ENCODE data around the gene SLC39A11. TPM values are rescaled to one million over a fixed set of nuclear protein-coding genes. Genes with fewer than 3 reads are reported as not detected.

Gene SLC39A11
- total RNA-seq, 1 experiment from 2014 or later = 57.1 TPM

GRCh38 chr17:72598695-72599094 is 493.8 kb downstream of the SLC39A11 start:
- H3K36me3 ChIP-seq (ENCODE audit: low read depth) = no peaks in the 10 kb centered on the region
- H3K4me3 ChIP-seq = no peak overlapping the region
- DNase-seq = no peak
- H3K9me2 ChIP-seq (ENCODE audit: insufficient read depth) = no peaks in the 10 kb centered on the region
- ChIA-PET CTCF (no interaction called here), POLR2A (ENCODE audit: unreplicated experiment) (interaction anchor here (0.5 kb wide), 1 partner anchor 709 kb away, joined by 3 read pairs; no protein-coding TSS in a partner anchor)
- H3K27ac ChIP-seq = no peak overlapping the region
- intact Hi-C loops (cut with micrococcal nuclease; ENCODE audit: unreplicated experiment) = no loop called here
- H4K20me1 ChIP-seq (ENCODE audit: insufficient read depth) = no peaks in the 10 kb centered on the region
- H3K79me2 ChIP-seq (ENCODE audit: low read depth) = no peaks in the 10 kb centered on the region; the same call in 1 of the 2 replicates
- H3K27me3 ChIP-seq (ENCODE audit: insufficient read depth, low read depth) = no peaks in the 10 kb centered on the region
- H3K9me3 ChIP-seq (ENCODE audit: insufficient read depth, low read depth) = no peaks in the 10 kb centered on the region; the same call in 1 of the 2 replicates
- peaks cover 41% of the 10 kb centered on the region for H3F3A ChIP-seq (ENCODE audit: insufficient read depth, low read depth)
- no peak overlapping the region for H3K4me2 ChIP-seq
- no peak for TF ChIP-seq CTCF (conservative IDR thresholded peaks at IDR 0.05)
- no peak for TF ChIP-seq EZH2 (IDR thresholded peaks at IDR 0.05; ENCODE audit: low read depth)
- BruUV-seq (replicated peaks) = no TSS peak
- H2AFZ ChIP-seq = no peak overlapping the region
- H3K4me1 ChIP-seq (replicated peaks; ENCODE audit: insufficient read depth) = peaks cover 48% of the 10 kb centered on the region

GRCh38 chr17:72597354-72598087 is 495.0 kb downstream of the SLC39A11 start:
- Histone ChIP-seq H3F3A (ENCODE audit: insufficient read depth, low read depth) (peaks cover 29% of the 10 kb centered on the region), H4K20me1 (ENCODE audit: insufficient read depth) (no peaks in the 10 kb centered on the region), H3K79me2 (ENCODE audit: low read depth) (peaks cover under 1% of the 10 kb centered on the region), H3K9me2 (ENCODE audit: insufficient read depth) (no peaks in the 10 kb centered on the region), H3K9me3 (ENCODE audit: insufficient read depth, low read depth) (no peaks in the 10 kb centered on the region; the same call in 1 of the 2 replicates), H2AFZ (peak overlapping the region; percentile 68), H3K36me3 (ENCODE audit: low read depth) (no peaks in the 10 kb centered on the region), H3K4me3 (peak overlapping the region; percentile 44; the same call in 1 of the 2 replicates), H3K4me2 (peak overlapping the region; percentile 71), H3K4me1 (replicated peaks; ENCODE audit: insufficient read depth) (peaks cover 37% of the 10 kb centered on the region), H3K27me3 (ENCODE audit: insufficient read depth, low read depth) (no peaks in the 10 kb centered on the region), H3K27ac (peak overlapping the region; percentile 56)
- DNase-seq = peak in 1 of 2 experiments; percentile 56
- TF ChIP-seq EZH2 (IDR thresholded peaks at IDR 0.05; ENCODE audit: low read depth) (no peak), CTCF (conservative IDR thresholded peaks at IDR 0.05) (no peak)
- POLR2A ChIA-PET (ENCODE audit: unreplicated experiment) = no interaction called here
- intact Hi-C loops (cut with micrococcal nuclease; ENCODE audit: unreplicated experiment) = no loop called here
- BruUV-seq (replicated peaks) = no TSS peak
- CTCF ChIA-PET = no interaction called here

Other genes with a start within 250 kb of the SLC39A11 start
- gene SSTR2, start 72.3 kb upstream of the SLC39A11 start, total RNA-seq (2021) = not detected in 2 replicates
- gene COG1, start 100.4 kb upstream of the SLC39A11 start, total RNA-seq (2021) = 24.8 and 25.6 TPM in 2 replicates
- gene CPSF4L, start 169.2 kb upstream of the SLC39A11 start, total RNA-seq (2021) = 0.52 TPM in 1 of 2 replicates, not detected in the other
- 48.4 and 52.0 TPM in 2 replicates for gene CDC42EP4, start 219.3 kb upstream of the SLC39A11 start, total RNA-seq (2021)

All from PC-9 (cell line).